Neuron (in vitro differentiated cells): ENCODE measurements around the gene ALAS1.

Experiments used
- H2AFZ ChIP-seq: one replicate; pipeline ENCODE4 v1.6.1; 2013; ENCODE audit warnings: low read depth, mild to moderate bottlenecking, inconsistent platforms, low read length, moderate library complexity
- H3K27me3 ChIP-seq: one replicate; pipeline ENCODE4 v1.6.1; 2013; ENCODE audit warnings: low read length; ENCODE audit not compliant: insufficient read depth
- H3K36me3 ChIP-seq: one replicate; pipeline ENCODE4 v1.6.1; 2013; ENCODE audit warnings: low read length; ENCODE audit not compliant: insufficient read depth
- H3K4me1 ChIP-seq: one replicate; pipeline ENCODE4 v1.6.1; 2013; ENCODE audit warnings: low read length; ENCODE audit not compliant: insufficient read depth
- H3K4me3 ChIP-seq: 2 replicates; pipeline ENCODE4 v1.5.1; 2013; ENCODE audit warnings: mild to moderate bottlenecking, low read length, moderate library complexity
- H3K9me3 ChIP-seq: one replicate; pipeline ENCODE4 v1.6.1; 2013; ENCODE audit warnings: low read length

Gene ALAS1

DNA sequence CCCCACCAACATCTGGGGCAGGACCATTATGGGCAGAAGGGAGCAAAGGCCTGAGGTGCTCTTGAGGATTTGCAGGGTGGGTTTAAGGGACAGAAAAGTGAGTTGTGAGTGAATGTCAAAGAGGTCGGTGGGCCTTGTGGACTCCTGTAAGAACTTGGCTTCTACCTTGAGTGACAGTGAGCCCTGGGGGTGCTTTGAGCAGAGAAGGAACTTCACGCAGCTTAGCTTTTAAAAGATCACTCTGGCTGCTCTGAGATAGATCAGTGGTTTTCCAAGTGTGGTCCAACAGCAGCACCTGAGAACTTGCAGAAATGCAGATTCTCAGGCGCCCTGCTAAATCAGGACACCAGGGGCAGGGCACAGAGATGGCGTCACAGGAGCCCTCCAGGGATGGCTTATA lies 15.3 kb upstream of the ALAS1 start:
- H3K9me3 ChIP-seq, result no peaks in the 10 kb centered on the region
- no peak overlapping the region for H3K4me3 ChIP-seq
- no peaks in the 10 kb centered on the region for H3K4me1 ChIP-seq
- no peak overlapping the region for H2AFZ ChIP-seq
- H3K27me3 ChIP-seq, result peaks cover 4% of the 10 kb centered on the region
- H3K36me3 ChIP-seq, result no peaks in the 10 kb centered on the region

DNA sequence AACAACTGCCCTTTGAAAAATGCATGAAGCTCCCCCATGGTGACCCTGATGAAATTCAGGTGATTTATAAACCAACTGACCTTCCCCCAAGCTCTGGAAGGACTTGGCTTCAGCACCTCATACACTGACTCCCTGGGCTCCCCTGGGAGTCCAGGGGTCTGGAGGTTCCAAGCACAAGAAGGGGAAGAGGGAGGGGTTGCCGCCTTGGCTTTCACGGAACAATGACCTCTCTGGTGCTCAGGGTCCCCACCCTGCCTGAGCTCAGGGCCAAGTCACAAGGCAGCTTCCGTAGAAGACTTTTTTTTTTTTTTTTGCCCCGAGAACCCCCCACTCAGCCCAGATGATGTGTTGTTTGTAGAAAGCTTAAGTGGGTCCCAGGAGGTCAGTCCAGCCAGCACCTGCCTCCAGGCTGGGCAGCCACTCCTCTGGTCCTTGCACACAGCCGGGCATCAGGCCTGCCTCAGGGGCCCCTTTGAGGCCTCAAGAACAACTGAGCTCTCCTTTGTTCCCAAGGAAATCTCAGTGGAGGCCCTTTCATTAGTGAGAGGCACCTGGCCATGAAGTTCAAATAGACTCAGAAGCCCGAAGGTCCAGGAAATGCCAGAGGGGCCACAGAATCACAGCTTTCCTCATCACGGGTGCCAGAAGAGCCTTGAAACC lies 14.0 kb upstream of the ALAS1 start:
- Histone ChIP-seq H3K4me1 (no peaks in the 10 kb centered on the region), H3K9me3 (no peaks in the 10 kb centered on the region), H2AFZ (no peak overlapping the region), H3K36me3 (no peaks in the 10 kb centered on the region), H3K4me3 (no peak overlapping the region), H3K27me3 (peaks cover 3% of the 10 kb centered on the region)

DNA sequence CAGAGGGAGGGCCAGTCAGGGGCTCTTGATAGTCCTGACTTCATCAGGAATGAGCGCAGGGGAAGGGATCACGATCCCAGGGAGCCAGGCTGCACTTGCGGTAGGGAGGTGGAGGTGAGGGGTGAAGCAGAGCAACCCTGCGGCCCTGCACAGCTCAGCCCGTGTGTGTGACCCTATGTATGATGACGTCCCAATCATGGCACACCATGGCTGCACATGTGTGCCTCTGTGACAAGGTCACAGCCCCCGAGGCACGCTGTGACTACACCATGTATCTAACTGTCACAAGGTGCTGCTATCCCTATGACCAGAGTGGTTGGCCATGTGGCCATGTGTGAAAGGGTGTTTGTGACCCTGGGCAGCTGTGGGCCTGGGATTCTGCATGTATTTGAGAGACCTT lies 13.3 kb upstream of the ALAS1 start:
- no peaks in the 10 kb centered on the region for H3K36me3 ChIP-seq

DNA sequence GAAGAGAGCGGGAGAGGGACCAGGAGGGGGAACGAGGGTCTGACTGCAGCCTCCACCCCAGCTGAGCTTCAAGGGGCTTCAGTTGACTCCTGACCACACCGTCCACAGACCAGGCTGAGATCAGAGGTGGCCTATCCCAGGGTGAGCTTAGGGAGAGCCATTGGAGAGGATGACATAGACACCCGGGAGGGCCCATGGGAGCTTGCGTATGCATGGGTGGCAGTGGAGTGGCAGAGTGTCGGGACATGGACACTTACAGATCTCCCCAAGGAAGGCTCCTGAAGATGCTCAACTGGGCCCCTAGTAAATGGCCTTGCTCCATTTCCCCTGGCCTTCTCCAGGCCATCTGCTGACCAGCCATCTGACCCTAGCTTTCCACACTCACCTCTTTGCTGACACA lies 12.6 kb upstream of the ALAS1 start:
- no peaks in the 10 kb centered on the region for H3K4me1 ChIP-seq

More for the DNA sequence above, 13.3 kb upstream of the ALAS1 start:
- Histone ChIP-seq H2AFZ (no peak overlapping the region), H3K27me3 (peaks cover 3% of the 10 kb centered on the region), H3K4me3 (no peak overlapping the region), H3K9me3 (no peaks in the 10 kb centered on the region), H3K4me1 (no peaks in the 10 kb centered on the region)

DNA sequence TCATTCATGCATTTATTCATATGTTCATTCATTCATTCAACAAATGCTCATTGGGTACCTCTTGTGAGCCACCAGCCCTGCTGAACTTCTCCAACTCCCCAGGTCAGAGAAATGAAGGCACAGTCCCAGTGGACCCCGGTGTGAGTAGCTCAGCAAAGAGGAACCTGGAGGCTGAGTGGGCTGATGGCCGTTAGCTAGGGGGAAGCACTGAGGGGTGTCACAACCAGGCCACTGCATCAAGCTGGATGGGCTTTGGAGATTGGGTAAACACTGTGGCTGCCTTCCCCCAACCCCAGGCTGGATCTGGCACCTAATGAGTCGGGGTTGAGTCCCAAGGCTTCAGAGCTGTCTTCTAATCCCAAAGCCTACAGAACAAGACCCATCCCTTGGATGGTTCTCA lies 12.1 kb upstream of the ALAS1 start:
- no peak overlapping the region for H2AFZ ChIP-seq
- no peaks in the 10 kb centered on the region for H3K36me3 ChIP-seq
- peaks cover 4% of the 10 kb centered on the region for H3K4me1 ChIP-seq
- no peak overlapping the region for H3K4me3 ChIP-seq
- peaks cover 3% of the 10 kb centered on the region for H3K27me3 ChIP-seq
- no peaks in the 10 kb centered on the region for H3K9me3 ChIP-seq

More for the DNA sequence above, 12.6 kb upstream of the ALAS1 start:
- Histone ChIP-seq H3K4me3 (no peak overlapping the region), H3K27me3 (peaks cover 3% of the 10 kb centered on the region), H3K9me3 (no peaks in the 10 kb centered on the region), H3K36me3 (no peaks in the 10 kb centered on the region), H2AFZ (no peak overlapping the region)

DNA sequence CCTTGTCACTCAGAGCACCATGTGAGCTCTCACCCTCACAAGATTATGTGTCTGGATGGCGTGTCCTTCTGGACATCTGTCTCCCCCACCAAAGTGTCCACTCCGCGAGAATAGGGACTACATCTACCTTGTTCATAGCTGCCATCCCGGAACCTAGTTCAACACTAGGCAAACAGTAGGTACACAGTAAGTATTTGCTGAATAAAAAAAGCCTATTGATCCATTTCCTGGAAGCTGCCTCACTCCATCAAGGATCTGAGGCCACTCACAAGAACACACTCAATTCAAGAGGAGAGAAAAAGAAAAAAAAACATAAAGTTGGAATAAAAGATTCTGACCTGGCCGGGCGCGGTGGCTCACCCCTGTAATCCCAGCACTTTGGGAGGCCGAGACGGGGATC lies 11.2 kb upstream of the ALAS1 start:
- Histone ChIP-seq H3K4me3 (no peak overlapping the region), H3K4me1 (peaks cover 12% of the 10 kb centered on the region), H3K27me3 (peaks cover 3% of the 10 kb centered on the region), H3K9me3 (no peaks in the 10 kb centered on the region), H2AFZ (no peak overlapping the region), H3K36me3 (no peaks in the 10 kb centered on the region)

DNA sequence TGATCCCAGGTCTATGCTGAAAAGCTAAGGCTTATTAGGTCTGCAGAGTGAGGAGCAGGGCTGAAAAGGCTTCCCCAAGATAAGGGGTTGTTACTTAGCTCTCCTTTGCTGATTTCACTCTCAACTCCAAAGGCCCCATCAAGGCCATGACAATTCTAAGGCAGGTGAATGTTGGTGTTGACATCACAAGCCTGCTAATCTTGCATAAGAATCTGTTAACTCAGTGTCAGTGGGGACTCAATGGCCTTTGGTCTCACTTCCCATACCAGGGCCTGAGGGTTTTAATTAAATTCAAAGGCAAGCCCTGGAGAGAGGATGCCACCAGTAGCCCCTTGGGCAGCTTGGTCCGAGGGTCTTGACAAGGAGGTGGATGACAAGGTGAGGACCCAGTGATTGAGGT lies 9.4 kb upstream of the ALAS1 start:
- Histone ChIP-seq H3K4me1 (peaks cover 12% of the 10 kb centered on the region), H3K9me3 (no peaks in the 10 kb centered on the region), H3K4me3 (no peak overlapping the region), H3K27me3 (peaks cover 3% of the 10 kb centered on the region), H3K36me3 (no peaks in the 10 kb centered on the region), H2AFZ (no peak overlapping the region)

DNA sequence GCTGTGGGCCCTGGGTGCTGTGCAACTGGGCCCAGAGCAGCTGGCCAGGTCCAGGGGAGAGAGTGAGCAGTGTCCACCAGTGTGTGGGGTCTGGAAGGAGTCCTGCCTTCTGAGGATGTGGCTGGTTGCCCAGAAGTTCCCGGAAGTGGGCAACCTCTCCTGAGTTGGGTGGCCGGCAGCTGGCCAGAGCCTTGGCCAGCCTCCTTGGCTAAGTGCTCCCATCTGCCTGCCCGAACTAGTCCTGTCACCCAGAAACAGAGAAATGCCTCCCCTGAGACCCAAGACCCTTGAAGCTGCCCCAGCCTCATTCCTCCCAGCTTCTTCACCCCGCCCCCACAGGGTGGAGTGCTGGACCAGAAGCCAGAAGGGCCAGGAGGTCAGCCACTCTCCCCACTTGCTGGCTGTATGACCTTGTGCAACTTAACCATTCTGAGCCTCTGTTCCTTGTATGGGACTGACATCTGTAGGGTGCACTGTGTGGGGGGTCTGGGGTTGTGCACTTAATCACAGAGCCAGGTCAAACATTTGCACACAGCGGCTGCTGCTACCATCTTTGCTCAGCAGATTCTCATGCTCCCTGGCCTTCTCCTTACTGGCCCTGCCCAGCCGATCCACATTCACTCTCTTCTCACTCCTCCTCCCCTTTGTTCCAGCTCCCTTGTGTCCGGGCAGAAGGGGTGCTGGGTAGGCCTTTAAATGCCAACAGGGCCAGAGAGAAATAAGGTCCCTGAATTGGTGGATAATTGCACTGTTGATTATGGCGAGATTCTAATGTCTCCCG lies 7.5 kb upstream of the ALAS1 start:
- peaks cover 3% of the 10 kb centered on the region for H3K27me3 ChIP-seq
- H3K9me3 ChIP-seq, result no peaks in the 10 kb centered on the region
- peaks cover 12% of the 10 kb centered on the region for H3K4me1 ChIP-seq
- no peak overlapping the region for H3K4me3 ChIP-seq
- no peak overlapping the region for H2AFZ ChIP-seq
- H3K36me3 ChIP-seq, result no peaks in the 10 kb centered on the region

DNA sequence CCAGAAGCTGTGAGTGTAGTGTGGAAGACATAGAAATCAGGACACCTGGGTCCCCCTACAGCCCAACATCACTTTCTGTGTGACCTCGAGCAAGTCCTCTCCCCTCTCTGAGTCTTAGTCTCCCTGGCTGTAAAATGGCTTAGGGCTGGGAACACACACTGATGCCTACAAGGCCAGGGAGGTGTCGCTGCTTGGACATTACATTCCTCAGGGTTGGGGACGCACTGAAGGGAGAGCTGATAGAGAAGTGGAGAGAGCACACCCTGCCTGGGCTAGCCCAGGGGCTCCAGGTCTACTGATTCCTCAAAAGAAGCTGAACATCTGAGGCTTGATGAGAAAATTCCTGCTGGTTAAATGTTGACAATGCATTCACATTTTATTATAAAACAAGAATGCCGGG lies 6.3 kb upstream of the ALAS1 start:
- Histone ChIP-seq H3K4me3 (no peak overlapping the region), H3K4me1 (peaks cover 12% of the 10 kb centered on the region), H3K9me3 (no peaks in the 10 kb centered on the region), H3K27me3 (peaks cover 4% of the 10 kb centered on the region), H3K36me3 (no peaks in the 10 kb centered on the region), H2AFZ (no peak overlapping the region)

DNA sequence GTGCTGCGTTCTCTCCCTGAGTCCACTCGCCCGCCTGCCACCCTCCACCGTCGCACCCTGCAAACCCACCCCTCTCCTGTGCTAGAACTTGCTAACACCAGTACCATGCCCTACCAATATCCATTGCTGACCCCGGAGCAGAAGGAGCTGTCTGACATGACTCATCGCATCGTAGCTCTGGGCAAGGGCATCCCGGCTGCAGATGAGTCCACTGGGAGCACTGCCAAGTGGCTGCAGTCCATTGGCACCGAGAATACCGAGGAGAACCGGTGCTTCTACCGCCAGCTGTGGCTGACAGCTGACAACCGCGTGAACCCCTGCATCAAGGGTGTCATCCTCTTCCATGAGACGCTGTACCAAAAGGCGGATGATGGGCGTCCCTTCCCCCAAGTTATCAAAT lies 4.9 kb upstream of the ALAS1 start:
- H3K27me3 ChIP-seq, result peaks cover 4% of the 10 kb centered on the region
- no peak overlapping the region for H2AFZ ChIP-seq
- peaks cover 17% of the 10 kb centered on the region for H3K4me1 ChIP-seq
- H3K4me3 ChIP-seq, result no peak overlapping the region
- no peaks in the 10 kb centered on the region for H3K9me3 ChIP-seq
- H3K36me3 ChIP-seq, result no peaks in the 10 kb centered on the region

DNA sequence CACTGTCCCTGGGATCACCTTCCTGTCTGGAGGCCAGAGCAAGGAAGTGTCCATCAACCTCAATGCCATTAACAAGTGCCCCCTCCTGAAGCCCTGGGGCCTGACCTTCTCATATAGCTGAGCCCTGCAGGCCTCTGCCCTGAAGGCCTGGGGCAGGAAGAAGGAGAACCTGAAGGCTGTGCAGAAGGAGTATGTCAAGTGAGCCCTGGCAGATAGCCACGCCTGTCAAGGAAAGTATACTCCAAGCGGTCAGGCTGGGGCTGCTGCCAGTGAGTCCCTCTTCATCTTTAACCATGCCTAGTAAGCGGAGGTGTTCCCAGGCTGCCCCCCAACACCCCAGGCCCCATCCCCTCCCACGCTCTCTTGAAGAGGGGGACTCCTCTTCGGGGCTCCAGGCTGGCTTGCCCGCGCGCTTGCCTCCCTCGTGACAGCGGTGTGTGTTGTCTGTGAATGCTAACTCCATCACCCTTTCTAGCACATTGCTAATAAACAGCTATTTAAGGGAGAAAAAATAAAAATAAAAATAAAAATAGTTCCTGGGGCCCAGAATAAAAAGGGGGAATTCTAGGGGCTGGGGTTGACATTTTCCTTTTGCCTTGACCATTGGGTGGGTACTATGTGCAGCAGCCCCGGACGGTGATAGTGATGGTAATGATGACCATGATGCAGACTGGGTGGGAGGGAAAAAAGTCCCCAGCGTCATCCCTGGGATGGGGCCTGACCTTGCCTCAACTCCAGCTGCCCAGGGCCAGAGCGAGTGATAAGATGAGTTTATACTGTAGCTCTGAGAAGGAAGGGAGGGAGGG lies 3.3 kb upstream of the ALAS1 start:
- Histone ChIP-seq H3K27me3 (peaks cover 4% of the 10 kb centered on the region), H2AFZ (no peak overlapping the region), H3K4me3 (no peak overlapping the region), H3K36me3 (peaks cover 4% of the 10 kb centered on the region), H3K9me3 (no peaks in the 10 kb centered on the region), H3K4me1 (peaks cover 26% of the 10 kb centered on the region)

DNA sequence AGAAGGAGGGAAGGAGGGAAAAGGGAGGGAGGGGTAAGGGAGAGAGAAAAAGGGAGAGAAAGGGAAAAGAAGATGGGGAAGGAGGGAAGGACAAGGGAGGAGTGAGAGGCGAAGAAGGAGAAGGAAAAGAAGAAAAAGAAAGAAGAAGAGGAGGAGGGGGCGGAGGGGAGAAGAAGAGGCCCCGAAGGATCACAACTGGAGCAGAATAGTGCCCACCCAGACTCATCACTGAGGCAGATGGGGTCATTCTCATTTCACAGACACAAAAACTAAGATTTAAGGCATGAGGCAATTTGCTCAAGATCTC lies 2.7 kb upstream of the ALAS1 start:
- no peak overlapping the region for H2AFZ ChIP-seq
- no peaks in the 10 kb centered on the region for H3K9me3 ChIP-seq
- H3K4me1 ChIP-seq, result peaks cover 26% of the 10 kb centered on the region
- H3K4me3 ChIP-seq, result no peak overlapping the region
- peaks cover 4% of the 10 kb centered on the region for H3K27me3 ChIP-seq
- peaks cover 8% of the 10 kb centered on the region for H3K36me3 ChIP-seq

DNA sequence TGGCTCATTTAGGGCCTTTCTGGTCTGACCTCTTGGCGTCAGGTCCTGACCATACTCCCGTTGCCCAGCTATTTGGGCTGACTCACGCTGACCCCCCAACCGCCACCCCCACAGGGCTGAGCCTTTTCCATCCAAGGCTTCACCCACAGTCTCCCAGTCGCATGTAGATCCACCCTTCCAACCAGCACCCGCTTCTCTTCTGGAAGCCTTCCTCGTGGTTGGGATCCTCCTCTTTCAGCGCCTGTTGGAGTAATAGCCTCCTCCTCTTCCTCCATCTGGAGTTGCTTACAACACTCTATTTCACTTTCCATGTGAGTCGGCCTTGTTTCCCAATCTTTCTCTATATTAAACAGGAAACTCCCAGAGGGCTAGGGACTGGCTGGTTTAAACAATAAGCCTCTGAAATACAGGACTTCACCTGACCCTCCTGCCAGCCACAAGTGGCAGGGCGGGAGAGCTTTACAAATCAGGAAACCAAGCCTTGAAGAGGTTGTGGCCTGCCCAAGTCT lies 2.1 kb upstream of the ALAS1 start:
- no peak overlapping the region for H3K4me3 ChIP-seq
- peaks cover 13% of the 10 kb centered on the region for H3K36me3 ChIP-seq
- H3K9me3 ChIP-seq, result no peaks in the 10 kb centered on the region
- H2AFZ ChIP-seq, result no peak overlapping the region
- H3K27me3 ChIP-seq, result peaks cover 4% of the 10 kb centered on the region
- H3K4me1 ChIP-seq, result peaks cover 22% of the 10 kb centered on the region
